ENCODE data around the gene MTCL3.

MTCL3 gene

GRCh38 chr6:127533736-127534135, 14.6 kb upstream of the MTCL3 start:
- H3F3A ChIP-seq (ENCODE audit: insufficient read depth, low read length, poor library complexity, severe bottlenecking) = no peaks in the 10 kb centered on the region
- no peak overlapping the region for H3K4me3 ChIP-seq (ENCODE audit: low read length)
- H3K79me2 ChIP-seq (replicated peaks; ENCODE audit: insufficient read depth, low read length) = no peaks in the 10 kb centered on the region
- H3K9me3 ChIP-seq (ENCODE audit: low read length) = no peaks in the 10 kb centered on the region
- no peak overlapping the region for H3K9ac ChIP-seq (ENCODE audit: low read length)
- H3K4me2 ChIP-seq (ENCODE audit: low read length) = no peak overlapping the region
- H3K36me3 ChIP-seq (ENCODE audit: insufficient read depth, low read length) = no peaks in the 10 kb centered on the region
- H2AFZ ChIP-seq (ENCODE audit: low read depth, low read length) = no peak overlapping the region
- H3K27me3 ChIP-seq (ENCODE audit: insufficient read depth, low read depth, low read length) = no peaks in the 10 kb centered on the region
- H4K20me1 ChIP-seq (ENCODE audit: insufficient read depth) = no peaks in the 10 kb centered on the region
- TF ChIP-seq REST (IDR thresholded peaks at IDR 0.05; ENCODE audit: borderline replicate concordance) (no peak), MXI1 (conservative IDR thresholded peaks at IDR 0.05; ENCODE audit: poor library complexity, severe bottlenecking) (no peak), TAF1 (IDR thresholded peaks at IDR 0.05; ENCODE audit: low read depth) (no peak), EP300 (conservative IDR thresholded peaks at IDR 0.05; ENCODE audit: poor library complexity, severe bottlenecking) (no peak), RAD21 (conservative IDR thresholded peaks at IDR 0.05) (no peak)
- H3K9me2 ChIP-seq (ENCODE audit: insufficient read depth, low read length) = no peaks in the 10 kb centered on the region
- no peak overlapping the region for H3K27ac ChIP-seq (ENCODE audit: low read length)

- Histone ChIP-seq H2AFZ (ENCODE audit: low read depth, low read length) (no peak overlapping the region), H3F3A (ENCODE audit: insufficient read depth, low read length, poor library complexity, severe bottlenecking) (no peaks in the 10 kb centered on the region), H3K9me2 (ENCODE audit: insufficient read depth, low read length) (no peaks in the 10 kb centered on the region), H3K9ac (ENCODE audit: low read length) (no peak overlapping the region), H3K27me3 (ENCODE audit: insufficient read depth, low read depth, low read length) (no peaks in the 10 kb centered on the region), H3K27ac (ENCODE audit: low read length) (no peak overlapping the region), H4K20me1 (ENCODE audit: insufficient read depth) (no peaks in the 10 kb centered on the region), H3K36me3 (ENCODE audit: insufficient read depth, low read length) (no peaks in the 10 kb centered on the region), H3K4me3 (ENCODE audit: low read length) (no peak overlapping the region), H3K4me2 (ENCODE audit: low read length) (no peak overlapping the region), H3K9me3 (ENCODE audit: low read length) (no peaks in the 10 kb centered on the region), H3K79me2 (replicated peaks; ENCODE audit: insufficient read depth, low read length) (no peaks in the 10 kb centered on the region)
- TF ChIP-seq TAF1 (IDR thresholded peaks at IDR 0.05; ENCODE audit: low read depth) (no peak), RAD21 (conservative IDR thresholded peaks at IDR 0.05) (no peak), SMC3 (conservative IDR thresholded peaks at IDR 0.05; ENCODE audit: poor library complexity) (no peak), REST (IDR thresholded peaks at IDR 0.05; ENCODE audit: borderline replicate concordance) (no peak), MXI1 (conservative IDR thresholded peaks at IDR 0.05; ENCODE audit: poor library complexity, severe bottlenecking) (no peak), CTCF (IDR thresholded peaks at IDR 0.05; ENCODE audit: poor library complexity, severe bottlenecking) (no peak), EP300 (conservative IDR thresholded peaks at IDR 0.05; ENCODE audit: poor library complexity, severe bottlenecking) (no peak), EZH2 (IDR thresholded peaks at IDR 0.05; ENCODE audit: borderline replicate concordance, insufficient read depth, low read length, poor library complexity, severe bottlenecking) (no peak), POLR2AphosphoS5 (IDR thresholded peaks at IDR 0.05) (no peak)
Measured at GRCh38 chr6:127533011-127533410, 13.9 kb upstream of the MTCL3 start.
